Left ventricle myocardium inferior (tissue), 1 donor: Measurements from ENCODE around the gene MYRIP. TPM values are rescaled to one million over a fixed set of nuclear protein-coding genes. Genes with fewer than 3 reads are reported as not detected.

Experiments used
- DNase-seq: peaks from one replicate; pipeline ENCODE4 v3.0.0-alpha.2; 2020
- H3K27ac ChIP-seq: fragments of 200-600 bp; replicated peaks from 2 replicates; pipeline ENCODE4 v1.8.0; 2021
- H3K27me3 ChIP-seq: fragments of 200-600 bp; 2 replicates; pipeline ENCODE4 v1.8.0; 2021; ENCODE audit warnings: low read depth
- H3K36me3 ChIP-seq: fragments of 200-600 bp; 2 replicates; pipeline ENCODE4 v1.8.0; 2021
- H3K4me1 ChIP-seq: fragments of 200-600 bp; 2 replicates; pipeline ENCODE4 v1.8.0; 2021
- H3K4me3 ChIP-seq: fragments of 200-600 bp; 2 replicates; pipeline ENCODE4 v1.8.0; 2021; ENCODE audit warnings: mild to moderate bottlenecking, moderate library complexity
- H3K9me3 ChIP-seq: fragments of 200-600 bp; replicated peaks from 2 replicates; pipeline ENCODE4 v1.8.0; 2021
- CTCF ChIP-seq: fragments of 200-600 bp; IDR thresholded peaks from 2 replicates; pipeline ENCODE4 v1.8.0; 2021; ENCODE audit warnings: antibody characterized with exemption, mild to moderate bottlenecking, borderline replicate concordance
- intact Hi-C: fragments of 100-400 bp; cut with micrococcal nuclease; formaldehyde crosslinking; loops from one replicate; pipeline ENCODE4 v1.11.0; 2022
- total RNA-seq: library from RNA; stranded (reverse); fragmentation: NEBNext Ultra II Directional; extraction: Animal tissue kit (Norgen Biotek cat#: 25700); gene quantifications from one replicate; pipeline ENCODE4 v1.2.1, GENCODE V29; 2021
- donor health status: DM: no; HTN: yes; CAD: no; lungs with severe emphysema.

The MYRIP gene
- total RNA-seq, 1 donor from 2014 or later = 1.5 TPM

GRCh38 chr3:40037582-40037981, 228.2 kb downstream of the MYRIP start:
- no peak for TF ChIP-seq CTCF
- Histone ChIP-seq H3K36me3 (no peaks in the 10 kb centered on the region), H3K9me3 (no peaks in the 10 kb centered on the region), H3K4me1 (no peaks in the 10 kb centered on the region), H3K4me3 (no peak overlapping the region), H3K27me3 (no peaks in the 10 kb centered on the region), H3K27ac (no peak overlapping the region)
- no peak for DNase-seq
- intact Hi-C loops = no loop called here

GRCh38 chr3:40042752-40043443, 233.5 kb downstream of the MYRIP start:
- Histone ChIP-seq H3K4me1 (no peaks in the 10 kb centered on the region), H3K27ac (no peak overlapping the region), H3K36me3 (no peaks in the 10 kb centered on the region), H3K27me3 (no peaks in the 10 kb centered on the region), H3K4me3 (no peak overlapping the region), H3K9me3 (no peaks in the 10 kb centered on the region)
- DNase-seq = no peak
- TF ChIP-seq CTCF = no peak
- intact Hi-C loops = no loop called here

- intact Hi-C loops = no loop called here
- H3K9me3 ChIP-seq = no peaks in the 10 kb centered on the region
- no peak for TF ChIP-seq CTCF
- H3K4me1 ChIP-seq = no peaks in the 10 kb centered on the region
- no peak overlapping the region for H3K4me3 ChIP-seq
- no peaks in the 10 kb centered on the region for H3K36me3 ChIP-seq
- H3K27ac ChIP-seq = no peak overlapping the region
- DNase-seq = no peak
- no peaks in the 10 kb centered on the region for H3K27me3 ChIP-seq
Observed at GRCh38 chr3:40043444-40043755, 234.0 kb downstream of the MYRIP start.

- no peak for DNase-seq
- Histone ChIP-seq H3K36me3 (no peaks in the 10 kb centered on the region), H3K4me1 (no peaks in the 10 kb centered on the region), H3K27me3 (no peaks in the 10 kb centered on the region), H3K9me3 (peaks cover 1% of the 10 kb centered on the region), H3K27ac (no peak overlapping the region), H3K4me3 (no peak overlapping the region)
- intact Hi-C loops = no loop called here
- TF ChIP-seq CTCF = no peak
Observed at GRCh38 chr3:40044487-40044886, 235.1 kb downstream of the MYRIP start.

GRCh38 chr3:40045051-40045450, 235.6 kb downstream of the MYRIP start:
- no peak for DNase-seq
- no peak overlapping the region for H3K4me3 ChIP-seq
- H3K27ac ChIP-seq = no peak overlapping the region
- TF ChIP-seq CTCF = no peak
- H3K36me3 ChIP-seq = no peaks in the 10 kb centered on the region
- H3K9me3 ChIP-seq = peaks cover 7% of the 10 kb centered on the region
- H3K4me1 ChIP-seq = no peaks in the 10 kb centered on the region
- intact Hi-C loops = no loop called here
- no peaks in the 10 kb centered on the region for H3K27me3 ChIP-seq
